Endothelial cell of umbilical vein (primary cell): ENCODE results near the gene NANOS2. TPM values are rescaled to one million over a fixed set of nuclear protein-coding genes. Genes with fewer than 3 reads are reported as not detected.

Source experiments
- BruUV-seq: library from RNA; stranded (reverse); fragments of 400-500 nt; replicated peaks from 2 replicates; lab custom pipeline; 2021; lab: Mats Ljungman, UMichigan
- CTCF ChIA-PET: fragments of 300-600, 350-600 bp; sonication (Branson Sonifier 250); formaldehyde crosslinking; loops from one replicate; lab custom pipeline; 2021; ENCODE audit warnings: antibody characterized with exemption, inconsistent platforms; lab: Charles Lee
- POLR2A ChIA-PET: fragments of 300-600, 350-600 bp; sonication (Branson Sonifier 250); formaldehyde crosslinking; loops from one replicate; lab custom pipeline; 2021; ENCODE audit warnings: antibody characterized with exemption, inconsistent platforms; lab: Charles Lee
- DNase-seq: peaks from one replicate; pipeline ENCODE4 v3.0.0-alpha.2; 2011; ENCODE audit warnings: low read depth, low spot score
- FAIRE-seq: peaks from 2 replicates; lab custom pipeline; 2011; peaks lifted over from hg19 to GRCh38; lab: Jason Lieb, UNC
- H2AFZ ChIP-seq: 2 replicates; pipeline ENCODE4 v1.6.0; 2012; ENCODE audit warnings: low read depth, low read length, control low read depth, inconsistent platforms
- H3K27ac ChIP-seq: 2 replicates; pipeline ENCODE4 v1.5.1; 2011; ENCODE audit warnings: low read depth, mild to moderate bottlenecking, control low read depth, low read length, moderate library complexity; ENCODE audit not compliant: insufficient read depth
- H3K27me3 ChIP-seq, 2 experiments: 2 replicates each; pipeline versions ENCODE4 v1.6.0 to v1.6.1; 2011; ENCODE audit warnings: low read length in 2 of 2, mixed read lengths in 1 of 2; ENCODE audit not compliant: control insufficient read depth in 2 of 2, insufficient read depth in 2 of 2
- H3K36me3 ChIP-seq, 2 experiments: 2 replicates in 1 of 2; 3 replicates in 1 of 2; pipeline ENCODE4 v1.5.1; 2011; ENCODE audit warnings: low read length in 2 of 2, mild to moderate bottlenecking in 1 of 2, moderate library complexity in 1 of 2; ENCODE audit not compliant: control insufficient read depth in 2 of 2, insufficient read depth in 2 of 2; ENCODE audit errors: extremely low read depth in 1 of 2
- H3K4me1 ChIP-seq: 3 replicates; pipeline ENCODE4 v1.5.1; 2011; ENCODE audit warnings: mild to moderate bottlenecking, low read length; ENCODE audit not compliant: control insufficient read depth, insufficient read depth; ENCODE audit errors: extremely low read depth
- H3K4me2 ChIP-seq: 2 replicates; pipeline ENCODE4 v1.6.1; 2011; ENCODE audit warnings: low read length, control low read depth, mixed read lengths; ENCODE audit not compliant: insufficient read depth
- H3K4me3 ChIP-seq, 3 experiments: fragments of 200-600 bp in 1 of 3; sonication (generic), shearing (Covaris generic) in 1 of 3; replicated peaks in 1 of 3; 2 replicates each; pipeline ENCODE4 v1.5.1; 2011 to 2016; ENCODE audit warnings: control low read depth in 3 of 3, low read length in 3 of 3, mild to moderate bottlenecking in 2 of 3, inconsistent platforms in 1 of 3, low read depth in 1 of 3, moderate library complexity in 1 of 3; ENCODE audit not compliant: insufficient read depth in 1 of 3
- H3K79me2 ChIP-seq: 2 replicates; pipeline ENCODE4 v1.6.0; 2012; ENCODE audit warnings: low read length, inconsistent platforms; ENCODE audit not compliant: control insufficient read depth, insufficient read depth
- H3K9ac ChIP-seq: replicated peaks from 2 replicates; pipeline ENCODE3; 2011; ENCODE audit warnings: low read length, control low read depth; ENCODE audit not compliant: insufficient read depth; ENCODE audit errors: extremely low read depth
- H3K9me1 ChIP-seq: replicated peaks from 3 replicates; pipeline ENCODE4 v1.6.0; 2011; ENCODE audit warnings: mild to moderate bottlenecking, low read length; ENCODE audit not compliant: control insufficient read depth, insufficient read depth; ENCODE audit errors: extremely low read depth
- H3K9me3 ChIP-seq: replicated peaks from 2 replicates; pipeline ENCODE4 v1.5.1; 2012; ENCODE audit warnings: low read length, inconsistent platforms; ENCODE audit not compliant: control insufficient read depth, insufficient read depth
- H4K20me1 ChIP-seq: replicated peaks from 2 replicates; pipeline ENCODE3; 2011; ENCODE audit warnings: mild to moderate bottlenecking, low read length; ENCODE audit not compliant: control insufficient read depth, insufficient read depth; ENCODE audit errors: extremely low read depth
- EZH2 ChIP-seq: IDR thresholded peaks from 2 replicates; pipeline ENCODE4 v1.6.1; 2012; ENCODE audit warnings: borderline replicate concordance, low read depth, mild to moderate bottlenecking, moderate library complexity, low read length, inconsistent platforms; ENCODE audit not compliant: severe bottlenecking
- FOS ChIP-seq: IDR thresholded peaks from 2 replicates; pipeline ENCODE4 v1.6.1; 2011; ENCODE audit warnings: mild to moderate bottlenecking, low read length, moderate library complexity, borderline replicate concordance; ENCODE audit not compliant: insufficient read depth
- GATA2 ChIP-seq: IDR thresholded peaks from 2 replicates; pipeline ENCODE4 v1.7.0; 2011; ENCODE audit warnings: low read depth, mild to moderate bottlenecking, moderate library complexity, mixed read lengths, low read length; ENCODE audit not compliant: insufficient read length, insufficient read depth
- JUN ChIP-seq: IDR thresholded peaks from 2 replicates; pipeline ENCODE4 v1.6.1; 2011; ENCODE audit warnings: borderline replicate concordance, low read depth; ENCODE audit not compliant: insufficient read length, insufficient read depth
- MYC ChIP-seq: IDR thresholded peaks from one replicate; pipeline ENCODE4 v1.6.1; 2011; ENCODE audit warnings: mild to moderate bottlenecking, low read depth, low read length
- POLR2A ChIP-seq: IDR thresholded peaks from 2 replicates; pipeline ENCODE4 v1.6.1; 2012; ENCODE audit warnings: low read depth, mild to moderate bottlenecking, control low read depth, low read length
- POLR2AphosphoS5 ChIP-seq: IDR thresholded peaks from 2 replicates; pipeline ENCODE4 v1.6.1; 2012; ENCODE audit warnings: low read depth, mild to moderate bottlenecking, control low read depth, low read length, moderate library complexity; ENCODE audit not compliant: insufficient read depth
- dilution Hi-C: fragments of 300-500 bp; cut with MboI; formaldehyde crosslinking; loops from one replicate; pipeline ENCODE4 v1.15.0; 2019; ENCODE audit warnings: low sequenced_read_pairs; ENCODE audit not compliant: extremely low pct_ligation_motif_present
- intact Hi-C: fragments of 100-400 bp; cut with micrococcal nuclease; formaldehyde crosslinking; loops from one replicate; pipeline ENCODE4 v1.10.0; 2022
- polyA plus RNA-seq, 4 experiments: library from polyadenylated mRNA; depleted of rRNA in 3 of 4; stranded (reverse) in 3 of 4; unstranded in 1 of 4; fragments of >200 nt; gene quantifications; 2 replicates each; pipeline versions ENCODE4 v1.2.1 to v1.2.3, GENCODE V29; 2011 to 2012; ENCODE audit warnings: missing spikeins in 1 of 4
- total RNA-seq: library from RNA; stranded (reverse); gene quantifications from 2 replicates; pipeline ENCODE4 v1.2.3, GENCODE V29; 2021
- TF ChIP-seq, protein P1 (sequence below): IDR thresholded peaks from 2 replicates; pipeline ENCODE4 v1.6.1; 2011; ENCODE audit not compliant: insufficient read depth, insufficient read length
- TF ChIP-seq, protein P2 (sequence below), 2 donors: IDR thresholded peaks; 1 replicate in 1 of 2; 2 replicates in 1 of 2; pipeline ENCODE4 v1.5.1; 2011; ENCODE audit warnings: low read length in 2 of 2, mild to moderate bottlenecking in 2 of 2, moderate library complexity in 2 of 2, control low read depth in 1 of 2, inconsistent platforms in 1 of 2, low read depth in 1 of 2; ENCODE audit not compliant: insufficient read depth in 1 of 2; ENCODE audit errors: extremely low read depth in 1 of 2

The NANOS2 gene
- total and polyA plus RNA-seq, 2 donors (not counting 3 experiments of a cell fraction or from before 2014, with no cell fraction given), result not detected

DNA sequence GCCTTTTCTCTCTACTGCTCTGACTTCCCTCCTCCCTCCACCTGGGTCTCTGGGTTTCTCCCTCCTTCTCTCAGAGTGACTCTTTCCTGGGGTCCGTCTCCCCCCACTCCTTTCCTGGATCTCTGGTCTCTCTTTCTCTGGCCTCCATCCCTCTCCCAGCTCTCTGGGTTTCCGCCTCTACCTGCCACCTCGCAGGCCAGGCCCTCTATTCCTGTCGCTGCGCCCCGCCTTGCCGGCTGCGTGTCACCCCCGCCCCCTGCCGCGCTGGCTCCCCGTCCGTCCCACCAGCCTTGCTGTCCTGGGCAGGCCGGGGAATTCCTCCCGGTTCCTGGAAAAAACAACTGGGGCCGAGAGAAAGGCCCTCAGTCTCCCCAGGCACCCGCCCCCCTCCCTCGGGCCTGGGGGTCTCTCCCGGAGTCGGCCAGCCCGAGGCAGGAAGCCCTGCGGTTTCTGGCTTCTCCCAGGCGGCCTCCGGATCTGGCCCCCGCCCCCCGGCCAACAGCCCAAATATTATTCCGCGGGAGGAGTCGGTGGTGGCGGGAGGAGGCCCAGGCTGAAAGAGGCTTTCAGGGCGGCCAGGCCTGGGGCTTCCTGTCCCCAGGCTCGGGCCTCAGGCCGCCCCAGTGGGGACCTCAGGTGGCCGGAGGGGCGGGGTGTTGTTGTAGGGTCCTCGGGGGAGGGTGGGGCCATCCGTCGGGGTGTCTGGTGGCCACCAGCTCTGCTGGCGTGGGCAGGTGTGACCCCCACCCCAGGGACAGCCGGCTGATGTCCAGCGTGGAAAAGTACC is 38.0 kb downstream of the NANOS2 start:
- Histone ChIP-seq H3K4me1 (no peaks in the 10 kb centered on the region), H2AFZ (peak overlapping the region; percentile 73), H3K36me3 (no peaks in the 10 kb centered on the region), H3K4me2 (no peak overlapping the region), H3K9ac (peak overlapping the region; percentile 5), H3K9me1 (no peaks in the 10 kb centered on the region), H4K20me1 (no peaks in the 10 kb centered on the region), H3K79me2 (no peaks in the 10 kb centered on the region), H3K4me3 (peak overlapping the region in 1 of 3 experiments; percentile 6), H3K27ac (no peak overlapping the region), H3K27me3 (peaks cover 2 to 6% of the 10 kb centered on the region in 2 experiments), H3K9me3 (no peaks in the 10 kb centered on the region)
- no TSS peak for BruUV-seq
- POLR2A ChIA-PET, result no interaction called here
- FAIRE-seq (peak; percentile 8), DNase-seq (peak; percentile 29)
- intact Hi-C loops, result no loop called here
- CTCF ChIA-PET, result interaction anchor here (0.7 kb wide), 1 partner anchor 10 kb away, joined by 3 read pairs; the partner anchor contains the start of gene IRF2BP1
- dilution Hi-C loops, result no loop called here
- TF ChIP-seq GATA2, result no peak
- peak; percentile 10 for TF ChIP-seq EZH2

DNA sequence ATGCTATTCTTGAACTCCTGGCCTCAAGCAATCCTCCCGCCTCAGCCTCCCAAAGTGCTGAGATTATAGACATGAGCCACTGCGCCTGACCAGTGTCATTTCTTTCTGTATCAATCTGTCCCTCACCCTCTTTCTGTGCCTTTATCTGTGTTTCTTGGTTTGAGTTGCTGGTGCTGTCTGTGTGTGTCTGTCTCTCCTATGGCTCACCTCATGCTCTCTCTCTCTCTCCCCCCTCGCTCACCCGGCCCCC is 38.5 kb downstream of the NANOS2 start:
- no peaks in the 10 kb centered on the region for H3K4me1 ChIP-seq
- no peak overlapping the region for H3K4me2 ChIP-seq
- H3K79me2 ChIP-seq, result no peaks in the 10 kb centered on the region
- dilution Hi-C loops, result no loop called here
- no peak overlapping the region for H3K27ac ChIP-seq
- FAIRE-seq (no peak), DNase-seq (no peak)
- no peaks in the 10 kb centered on the region for H3K9me1 ChIP-seq
- TF ChIP-seq GATA2 (no peak), POLR2A (no peak), FOS (no peak), POLR2AphosphoS5 (no peak), EZH2 (no peak), JUN (no peak), MYC (no peak)
- TF ChIP-seq, protein P1, sequence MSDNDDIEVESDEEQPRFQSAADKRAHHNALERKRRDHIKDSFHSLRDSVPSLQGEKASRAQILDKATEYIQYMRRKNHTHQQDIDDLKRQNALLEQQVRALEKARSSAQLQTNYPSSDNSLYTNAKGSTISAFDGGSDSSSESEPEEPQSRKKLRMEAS, result no peak
- TF ChIP-seq, protein P2, sequence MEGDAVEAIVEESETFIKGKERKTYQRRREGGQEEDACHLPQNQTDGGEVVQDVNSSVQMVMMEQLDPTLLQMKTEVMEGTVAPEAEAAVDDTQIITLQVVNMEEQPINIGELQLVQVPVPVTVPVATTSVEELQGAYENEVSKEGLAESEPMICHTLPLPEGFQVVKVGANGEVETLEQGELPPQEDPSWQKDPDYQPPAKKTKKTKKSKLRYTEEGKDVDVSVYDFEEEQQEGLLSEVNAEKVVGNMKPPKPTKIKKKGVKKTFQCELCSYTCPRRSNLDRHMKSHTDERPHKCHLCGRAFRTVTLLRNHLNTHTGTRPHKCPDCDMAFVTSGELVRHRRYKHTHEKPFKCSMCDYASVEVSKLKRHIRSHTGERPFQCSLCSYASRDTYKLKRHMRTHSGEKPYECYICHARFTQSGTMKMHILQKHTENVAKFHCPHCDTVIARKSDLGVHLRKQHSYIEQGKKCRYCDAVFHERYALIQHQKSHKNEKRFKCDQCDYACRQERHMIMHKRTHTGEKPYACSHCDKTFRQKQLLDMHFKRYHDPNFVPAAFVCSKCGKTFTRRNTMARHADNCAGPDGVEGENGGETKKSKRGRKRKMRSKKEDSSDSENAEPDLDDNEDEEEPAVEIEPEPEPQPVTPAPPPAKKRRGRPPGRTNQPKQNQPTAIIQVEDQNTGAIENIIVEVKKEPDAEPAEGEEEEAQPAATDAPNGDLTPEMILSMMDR (IDR thresholded peaks at IDR 0.05; ENCODE audit: extremely low read depth in 1 of 2, insufficient read depth in 1 of 2, low read depth in 1 of 2, low read length in 2 of 2), result no peak
- no peak overlapping the region for H3K4me3 ChIP-seq
- H3K27me3 ChIP-seq, result peaks cover 2 to 6% of the 10 kb centered on the region in 2 experiments
- H3K36me3 ChIP-seq, result no peaks in the 10 kb centered on the region
- intact Hi-C loops, result no loop called here
- H2AFZ ChIP-seq, result peak overlapping the region; percentile 73
- H3K9ac ChIP-seq, result peak overlapping the region; percentile 5
- BruUV-seq, result no TSS peak
- CTCF ChIA-PET, result interaction anchor here (0.7 kb wide), 1 partner anchor 10 kb away, joined by 3 read pairs; the partner anchor contains the start of gene IRF2BP1
- POLR2A ChIA-PET, result no interaction called here
- no peaks in the 10 kb centered on the region for H3K9me3 ChIP-seq
- H4K20me1 ChIP-seq, result no peaks in the 10 kb centered on the region
